ENCODE data around the gene IPO9.

IPO9 gene

DNA sequence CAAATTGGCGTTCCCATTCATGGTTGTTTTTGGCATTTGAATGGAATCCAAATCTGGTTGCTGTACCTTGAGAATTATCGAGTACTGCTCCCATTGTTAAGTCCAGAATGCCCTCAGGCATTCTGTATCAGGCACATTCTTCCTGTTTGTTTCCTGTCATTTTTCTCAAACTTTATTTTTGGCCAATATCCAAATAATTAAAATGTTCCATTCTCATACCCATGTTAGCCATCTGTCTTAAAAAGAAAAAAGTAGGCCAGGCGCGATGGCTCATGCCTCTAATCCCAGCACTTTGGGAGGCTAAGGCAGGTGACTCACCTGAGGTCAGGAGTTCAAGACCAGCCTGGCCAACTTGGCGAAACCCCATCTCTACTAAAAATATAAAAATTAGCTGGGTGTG, 30.5 kb downstream of the IPO9 start:
- TF ChIP-seq TSHZ2 (CRISPR knock-in tag; IDR thresholded peaks at IDR 0.05) (no peak), ESRRG (CRISPR knock-in tag; IDR thresholded peaks at IDR 0.05) (no peak), ISL1 (CRISPR knock-in tag; IDR thresholded peaks at IDR 0.05) (no peak), ZFP3 (CRISPR knock-in tag; IDR thresholded peaks at IDR 0.05) (no peak), CSDC2 (CRISPR knock-in tag; IDR thresholded peaks at IDR 0.05) (no peak), TCF4 (CRISPR knock-in tag; IDR thresholded peaks at IDR 0.05; ENCODE audit: borderline replicate concordance) (no peak), SNAI2 (CRISPR knock-in tag; IDR thresholded peaks at IDR 0.05) (no peak), ZFP30 (CRISPR knock-in tag; IDR thresholded peaks at IDR 0.05) (no peak), OSR1 (CRISPR knock-in tag; IDR thresholded peaks at IDR 0.05) (no peak)
- TF ChIP-seq, protein P1, sequence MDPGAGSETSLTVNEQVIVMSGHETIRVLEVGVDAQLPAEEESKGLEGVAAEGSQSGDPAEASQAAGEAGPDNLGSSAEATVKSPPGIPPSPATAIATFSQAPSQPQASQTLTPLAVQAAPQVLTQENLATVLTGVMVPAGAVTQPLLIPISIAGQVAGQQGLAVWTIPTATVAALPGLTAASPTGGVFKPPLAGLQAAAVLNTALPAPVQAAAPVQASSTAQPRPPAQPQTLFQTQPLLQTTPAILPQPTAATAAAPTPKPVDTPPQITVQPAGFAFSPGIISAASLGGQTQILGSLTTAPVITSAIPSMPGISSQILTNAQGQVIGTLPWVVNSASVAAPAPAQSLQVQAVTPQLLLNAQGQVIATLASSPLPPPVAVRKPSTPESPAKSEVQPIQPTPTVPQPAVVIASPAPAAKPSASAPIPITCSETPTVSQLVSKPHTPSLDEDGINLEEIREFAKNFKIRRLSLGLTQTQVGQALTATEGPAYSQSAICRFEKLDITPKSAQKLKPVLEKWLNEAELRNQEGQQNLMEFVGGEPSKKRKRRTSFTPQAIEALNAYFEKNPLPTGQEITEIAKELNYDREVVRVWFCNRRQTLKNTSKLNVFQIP (CRISPR knock-in tag; IDR thresholded peaks at IDR 0.05; ENCODE audit: borderline replicate concordance, low read depth), result no peak
- no peak for ATAC-seq

DNA sequence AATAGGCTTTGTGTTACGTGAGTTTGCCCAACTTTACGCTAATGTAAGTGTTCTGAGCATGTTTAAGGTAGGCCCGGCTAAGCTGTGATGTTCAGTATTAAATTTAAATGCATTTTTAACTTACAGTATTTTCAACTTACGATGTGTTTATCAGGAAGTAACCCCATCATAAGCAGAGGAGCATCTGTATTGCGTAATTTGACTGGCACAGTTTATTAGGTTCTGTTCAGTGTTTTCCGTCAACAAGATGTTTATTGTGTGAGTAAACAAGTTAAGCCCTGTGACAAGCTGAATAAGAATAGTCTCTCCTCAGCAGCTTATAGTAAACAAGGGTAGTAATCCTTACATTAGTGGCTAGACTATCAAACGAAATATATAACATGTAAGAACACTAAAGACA, 32.5 kb downstream of the IPO9 start:
- TF ChIP-seq GLIS3 (CRISPR knock-in tag; IDR thresholded peaks at IDR 0.05) (no peak), TSHZ2 (CRISPR knock-in tag; IDR thresholded peaks at IDR 0.05) (no peak), ZC3H10 (CRISPR knock-in tag; IDR thresholded peaks at IDR 0.05) (no peak), ZFP30 (CRISPR knock-in tag; IDR thresholded peaks at IDR 0.05) (no peak), TCF4 (CRISPR knock-in tag; IDR thresholded peaks at IDR 0.05; ENCODE audit: borderline replicate concordance) (no peak)
- TF ChIP-seq, protein P2, sequence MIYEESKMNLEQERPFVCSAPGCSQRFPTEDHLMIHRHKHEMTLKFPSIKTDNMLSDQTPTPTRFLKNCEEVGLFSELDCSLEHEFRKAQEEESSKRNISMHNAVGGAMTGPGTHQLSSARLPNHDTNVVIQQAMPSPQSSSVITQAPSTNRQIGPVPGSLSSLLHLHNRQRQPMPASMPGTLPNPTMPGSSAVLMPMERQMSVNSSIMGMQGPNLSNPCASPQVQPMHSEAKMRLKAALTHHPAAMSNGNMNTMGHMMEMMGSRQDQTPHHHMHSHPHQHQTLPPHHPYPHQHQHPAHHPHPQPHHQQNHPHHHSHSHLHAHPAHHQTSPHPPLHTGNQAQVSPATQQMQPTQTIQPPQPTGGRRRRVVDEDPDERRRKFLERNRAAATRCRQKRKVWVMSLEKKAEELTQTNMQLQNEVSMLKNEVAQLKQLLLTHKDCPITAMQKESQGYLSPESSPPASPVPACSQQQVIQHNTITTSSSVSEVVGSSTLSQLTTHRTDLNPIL (CRISPR knock-in tag; IDR thresholded peaks at IDR 0.05; ENCODE audit: low read depth), result no peak
- ATAC-seq, result no peak

- no peak for ATAC-seq
- TF ChIP-seq CSDC2 (CRISPR knock-in tag; IDR thresholded peaks at IDR 0.05) (no peak), ESRRG (CRISPR knock-in tag; IDR thresholded peaks at IDR 0.05) (no peak), ZFP3 (CRISPR knock-in tag; IDR thresholded peaks at IDR 0.05) (no peak), ISL1 (CRISPR knock-in tag; IDR thresholded peaks at IDR 0.05) (no peak)
Observed at GRCh38 chr1:201870397-201870796, 41.4 kb downstream of the IPO9 start.

DNA sequence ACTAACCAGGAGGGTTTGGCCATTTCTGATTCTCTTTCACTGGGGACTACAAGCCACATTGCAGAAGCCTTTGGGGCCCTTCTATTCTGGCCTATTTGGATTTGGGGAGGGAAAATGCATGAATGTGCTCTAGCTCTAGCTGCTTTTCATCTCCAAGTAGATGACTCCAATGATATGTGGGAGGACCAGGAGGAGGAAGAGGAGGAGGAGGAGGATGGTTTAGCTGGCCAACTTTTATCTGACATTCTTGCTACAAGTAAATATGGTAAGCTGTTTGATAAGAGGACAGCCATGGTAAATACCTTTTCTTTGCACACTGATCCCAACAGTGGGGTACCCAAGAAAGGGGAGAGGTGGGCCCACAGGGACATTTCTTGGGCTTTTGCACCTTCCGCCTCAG, 45.7 kb downstream of the IPO9 start:
- TF ChIP-seq SNAI2 (CRISPR knock-in tag; IDR thresholded peaks at IDR 0.05), result no peak
- TF ChIP-seq CSRNP3 (CRISPR knock-in tag; IDR thresholded peaks at IDR 0.05), result no peak
- no peak for TF ChIP-seq ESRRG (CRISPR knock-in tag; IDR thresholded peaks at IDR 0.05)
- TF ChIP-seq ZNF70 (CRISPR knock-in tag; IDR thresholded peaks at IDR 0.05), result no peak
- no peak for TF ChIP-seq PATZ1 (CRISPR knock-in tag; IDR thresholded peaks at IDR 0.05; ENCODE audit: borderline replicate concordance)
- TF ChIP-seq OSR1 (CRISPR knock-in tag; IDR thresholded peaks at IDR 0.05), result no peak
- no peak for TF ChIP-seq PPARA (CRISPR knock-in tag; IDR thresholded peaks at IDR 0.05; ENCODE audit: borderline replicate concordance)
- TF ChIP-seq ZFP30 (CRISPR knock-in tag; IDR thresholded peaks at IDR 0.05), result no peak
- no peak for TF ChIP-seq TCF4 (CRISPR knock-in tag; IDR thresholded peaks at IDR 0.05; ENCODE audit: borderline replicate concordance)
- no peak for TF ChIP-seq TOX (CRISPR knock-in tag; IDR thresholded peaks at IDR 0.05; ENCODE audit: borderline replicate concordance)
- TF ChIP-seq BACH2 (CRISPR knock-in tag; IDR thresholded peaks at IDR 0.05; ENCODE audit: borderline replicate concordance), result no peak
- TF ChIP-seq CSDC2 (CRISPR knock-in tag; IDR thresholded peaks at IDR 0.05), result no peak
- TF ChIP-seq, protein P1 (CRISPR knock-in tag; IDR thresholded peaks at IDR 0.05; ENCODE audit: borderline replicate concordance, low read depth), result no peak
- TF ChIP-seq ZC3H10 (CRISPR knock-in tag; IDR thresholded peaks at IDR 0.05), result no peak
- TF ChIP-seq ISL1 (CRISPR knock-in tag; IDR thresholded peaks at IDR 0.05), result no peak
- ATAC-seq, result no peak
